ENCODE measurements around the gene LRBA.

The LRBA gene

DNA sequence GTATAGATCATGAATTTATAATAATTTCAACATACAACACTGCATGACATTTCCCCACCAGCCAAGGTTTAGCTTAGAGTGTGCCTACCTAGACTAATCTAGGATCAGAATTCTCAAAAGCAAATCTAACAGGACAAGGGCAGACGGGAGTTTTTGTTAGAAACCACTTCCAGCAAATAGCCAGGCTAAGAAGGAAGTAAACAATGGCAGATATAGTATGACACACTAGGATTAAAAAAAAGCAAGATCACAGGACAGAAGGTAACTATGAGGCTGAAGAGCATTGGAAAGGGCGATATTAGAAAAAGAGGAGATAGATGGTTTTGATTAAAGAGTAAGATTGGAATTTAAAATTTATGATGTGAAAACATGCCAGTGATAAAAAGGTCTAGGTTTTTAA is 124.8 kb downstream of the LRBA start:
- Histone ChIP-seq H3K9ac (ENCODE audit: low read depth in 1 of 2, low read length in 2 of 2) (no peak overlapping the region), H3K36me3 (ENCODE audit: control insufficient read depth in 1 of 2, insufficient read depth in 2 of 2, low read length in 2 of 2) (peaks cover 0 to 3% of the 10 kb centered on the region in 2 donors), H3K9me3 (ENCODE audit: control insufficient read depth in 1 of 2, low read length in 2 of 2) (no peaks in the 10 kb centered on the region), H3K4me1 (ENCODE audit: control insufficient read depth in 1 of 2, insufficient read depth in 2 of 2, low read length in 2 of 2) (no peaks in the 10 kb centered on the region), H3K27ac (ENCODE audit: low read depth, low read length) (no peak overlapping the region), H3K27me3 (ENCODE audit: control insufficient read depth in 1 of 2, insufficient read depth in 2 of 2, low read length in 2 of 2) (no peaks in the 10 kb centered on the region), H3K4me3 (ENCODE audit: low read depth in 1 of 2, low read length in 2 of 2) (no peak overlapping the region)

DNA sequence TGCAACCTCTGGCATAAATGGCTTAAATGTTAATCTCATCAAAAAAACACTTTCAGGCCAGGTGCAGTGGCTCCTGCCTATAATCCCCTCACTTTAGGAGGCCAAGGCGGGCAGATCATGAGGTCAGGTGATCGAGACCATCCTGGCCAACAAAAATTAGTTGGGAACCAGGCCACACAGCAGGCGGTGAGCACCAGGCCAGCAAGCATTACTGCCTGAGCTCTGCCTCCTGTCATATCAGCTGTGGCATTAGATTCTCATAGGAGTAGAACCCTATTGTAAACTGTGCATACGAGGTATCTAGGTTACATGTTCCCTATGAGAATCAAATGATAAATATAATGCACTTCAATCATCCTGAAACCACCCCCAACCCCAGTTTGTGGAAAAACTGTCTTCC is 125.8 kb downstream of the LRBA start:
- no peaks in the 10 kb centered on the region for H3K27me3 ChIP-seq (ENCODE audit: control insufficient read depth in 1 of 2, insufficient read depth in 2 of 2, low read length in 2 of 2)
- H3K4me1 ChIP-seq (ENCODE audit: control insufficient read depth in 1 of 2, insufficient read depth in 2 of 2, low read length in 2 of 2) = no peaks in the 10 kb centered on the region
- no peak overlapping the region for H3K4me3 ChIP-seq (ENCODE audit: low read depth in 1 of 2, low read length in 2 of 2)
- H3K27ac ChIP-seq (ENCODE audit: low read depth, low read length) = no peak overlapping the region
- no peaks in the 10 kb centered on the region for H3K9me3 ChIP-seq (ENCODE audit: control insufficient read depth in 1 of 2, low read length in 2 of 2)
- H3K9ac ChIP-seq (ENCODE audit: low read depth in 1 of 2, low read length in 2 of 2) = no peak overlapping the region
- peaks cover 0 to 3% of the 10 kb centered on the region in 2 donors for H3K36me3 ChIP-seq (ENCODE audit: control insufficient read depth in 1 of 2, insufficient read depth in 2 of 2, low read length in 2 of 2)

DNA sequence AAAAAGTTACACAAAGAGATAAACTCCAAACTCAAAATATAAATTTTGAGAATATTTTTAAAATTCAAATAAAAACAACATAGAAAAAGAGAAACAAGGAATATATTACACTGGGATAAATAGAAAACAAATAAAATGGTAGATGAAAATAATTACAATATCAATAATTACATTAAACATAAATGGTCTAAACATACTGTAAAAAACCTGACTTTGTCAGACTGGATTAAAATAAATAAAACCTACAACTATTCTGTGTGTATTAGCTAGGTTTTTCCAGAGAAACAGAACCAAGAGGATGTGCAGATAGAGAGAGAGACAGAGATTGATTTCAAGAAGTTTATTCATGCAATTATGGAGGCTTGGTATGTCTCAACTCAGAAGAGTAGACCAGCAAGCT is 126.5 kb downstream of the LRBA start:
- no peaks in the 10 kb centered on the region for H3K4me1 ChIP-seq (ENCODE audit: control insufficient read depth in 1 of 2, insufficient read depth in 2 of 2, low read length in 2 of 2)
- no peak overlapping the region for H3K27ac ChIP-seq (ENCODE audit: low read depth, low read length)
- H3K4me3 ChIP-seq (ENCODE audit: low read depth in 1 of 2, low read length in 2 of 2) = no peak overlapping the region

DNA sequence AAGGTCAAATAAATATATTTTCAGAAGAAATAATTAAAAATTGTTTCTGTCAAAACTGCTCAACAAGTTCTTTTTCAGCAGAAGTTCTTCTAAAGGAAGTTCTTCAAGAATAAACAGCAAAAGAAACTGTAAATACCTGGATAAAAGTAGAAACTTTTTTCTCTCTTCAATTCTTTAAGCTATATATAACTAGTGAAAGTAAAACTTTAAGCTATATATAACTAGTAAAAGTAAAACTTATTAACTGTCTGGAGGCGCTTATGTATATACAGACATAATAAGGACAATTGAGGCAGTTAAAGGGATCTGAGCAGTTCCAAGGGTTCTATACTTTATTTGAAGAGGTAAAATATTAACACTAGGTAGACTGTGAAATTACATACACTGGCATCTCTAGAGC is 126.9 kb downstream of the LRBA start:
- no peaks in the 10 kb centered on the region for H3K4me1 ChIP-seq (ENCODE audit: control insufficient read depth in 1 of 2, insufficient read depth in 2 of 2, low read length in 2 of 2)
- no peaks in the 10 kb centered on the region for H3K9me3 ChIP-seq (ENCODE audit: control insufficient read depth in 1 of 2, low read length in 2 of 2)
- no peak overlapping the region for H3K27ac ChIP-seq (ENCODE audit: low read depth, low read length)
- H3K4me3 ChIP-seq (ENCODE audit: low read depth in 1 of 2, low read length in 2 of 2) = no peak overlapping the region
- no peak overlapping the region for H3K9ac ChIP-seq (ENCODE audit: low read depth in 1 of 2, low read length in 2 of 2)
- H3K36me3 ChIP-seq (ENCODE audit: control insufficient read depth in 1 of 2, insufficient read depth in 2 of 2, low read length in 2 of 2) = peaks cover 0 to 3% of the 10 kb centered on the region in 2 donors
- H3K27me3 ChIP-seq (ENCODE audit: control insufficient read depth in 1 of 2, insufficient read depth in 2 of 2, low read length in 2 of 2) = no peaks in the 10 kb centered on the region

More for the DNA sequence above, 126.5 kb downstream of the LRBA start:
- H3K36me3 ChIP-seq (ENCODE audit: control insufficient read depth in 1 of 2, insufficient read depth in 2 of 2, low read length in 2 of 2) = peaks cover 0 to 3% of the 10 kb centered on the region in 2 donors
- H3K9ac ChIP-seq (ENCODE audit: low read depth in 1 of 2, low read length in 2 of 2) = no peak overlapping the region
- H3K27me3 ChIP-seq (ENCODE audit: control insufficient read depth in 1 of 2, insufficient read depth in 2 of 2, low read length in 2 of 2) = no peaks in the 10 kb centered on the region
- H3K9me3 ChIP-seq (ENCODE audit: control insufficient read depth in 1 of 2, low read length in 2 of 2) = no peaks in the 10 kb centered on the region

DNA sequence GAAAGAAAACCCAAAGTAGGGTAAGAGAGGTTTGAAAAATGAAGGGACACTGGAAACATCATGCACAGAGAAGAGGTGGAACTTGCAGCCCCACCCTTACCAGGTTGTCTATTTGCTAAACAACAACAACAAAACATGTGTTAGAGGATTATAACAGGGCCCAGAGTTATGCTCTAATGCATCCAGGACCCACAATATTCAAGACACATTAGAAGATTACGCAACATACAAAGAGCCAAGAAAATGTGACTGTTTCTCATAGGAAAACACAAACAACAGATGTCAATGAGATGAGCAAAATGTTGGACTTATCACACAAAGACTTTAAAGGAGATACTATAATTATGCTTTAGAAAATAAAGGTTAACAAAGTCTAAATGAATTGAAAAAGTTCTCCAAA is 128.5 kb downstream of the LRBA start:
- Histone ChIP-seq H3K27ac (ENCODE audit: low read depth, low read length) (no peak overlapping the region), H3K4me1 (ENCODE audit: control insufficient read depth in 1 of 2, insufficient read depth in 2 of 2, low read length in 2 of 2) (no peaks in the 10 kb centered on the region), H3K9ac (ENCODE audit: low read depth in 1 of 2, low read length in 2 of 2) (no peak overlapping the region), H3K9me3 (ENCODE audit: control insufficient read depth in 1 of 2, low read length in 2 of 2) (no peaks in the 10 kb centered on the region), H3K4me3 (ENCODE audit: low read depth in 1 of 2, low read length in 2 of 2) (no peak overlapping the region), H3K36me3 (ENCODE audit: control insufficient read depth in 1 of 2, insufficient read depth in 2 of 2, low read length in 2 of 2) (peaks cover 0 to 3% of the 10 kb centered on the region in 2 donors), H3K27me3 (ENCODE audit: control insufficient read depth in 1 of 2, insufficient read depth in 2 of 2, low read length in 2 of 2) (no peaks in the 10 kb centered on the region)

DNA sequence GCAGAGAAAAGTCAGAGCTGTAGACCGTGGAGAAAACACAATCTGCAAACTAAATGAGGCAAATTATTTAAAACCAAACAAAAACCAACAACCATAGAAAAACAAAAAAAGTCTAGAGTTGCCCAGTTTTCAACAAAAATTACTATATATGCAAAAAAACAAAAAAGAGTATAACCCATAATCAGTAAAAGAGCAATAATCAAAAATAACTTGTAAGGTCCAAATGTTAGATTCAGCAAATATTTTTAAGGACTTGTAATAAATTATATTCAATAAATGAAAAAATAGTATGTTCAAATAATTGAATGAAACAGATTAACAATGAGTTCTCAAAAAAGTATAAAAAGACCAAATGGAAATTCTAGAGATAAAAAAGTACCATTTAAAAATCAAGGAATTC is 130.5 kb downstream of the LRBA start:
- Histone ChIP-seq H3K9ac (ENCODE audit: low read depth in 1 of 2, low read length in 2 of 2) (no peak overlapping the region), H3K4me1 (ENCODE audit: control insufficient read depth in 1 of 2, insufficient read depth in 2 of 2, low read length in 2 of 2) (no peaks in the 10 kb centered on the region), H3K4me3 (ENCODE audit: low read depth in 1 of 2, low read length in 2 of 2) (no peak overlapping the region), H3K27ac (ENCODE audit: low read depth, low read length) (no peak overlapping the region), H3K27me3 (ENCODE audit: control insufficient read depth in 1 of 2, insufficient read depth in 2 of 2, low read length in 2 of 2) (no peaks in the 10 kb centered on the region), H3K9me3 (ENCODE audit: control insufficient read depth in 1 of 2, low read length in 2 of 2) (no peaks in the 10 kb centered on the region), H3K36me3 (ENCODE audit: control insufficient read depth in 1 of 2, insufficient read depth in 2 of 2, low read length in 2 of 2) (peaks cover 0 to 15% of the 10 kb centered on the region in 2 donors)

DNA sequence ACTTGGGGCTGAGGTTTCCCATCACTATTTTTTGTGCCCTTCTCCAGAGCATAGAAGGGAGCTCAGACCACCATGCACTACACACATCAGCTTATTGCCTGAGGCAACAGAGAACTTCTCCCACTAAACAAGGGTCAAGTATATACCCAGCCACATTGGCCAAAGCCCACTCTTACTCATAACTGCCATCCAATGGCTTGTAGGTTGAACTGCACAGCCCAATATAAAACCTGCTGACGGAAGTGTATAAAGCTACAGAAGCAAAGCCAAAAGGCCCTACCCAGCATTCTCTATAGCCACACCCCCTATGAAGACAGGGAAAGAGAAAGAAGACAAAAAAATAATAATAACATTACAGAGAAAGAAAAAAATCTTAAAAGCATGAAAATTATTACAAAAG is 139.7 kb downstream of the LRBA start:
- no peaks in the 10 kb centered on the region for H3K9me3 ChIP-seq (ENCODE audit: control insufficient read depth in 1 of 2, low read length in 2 of 2)
- H3K4me1 ChIP-seq (ENCODE audit: control insufficient read depth in 1 of 2, insufficient read depth in 2 of 2, low read length in 2 of 2) = no peaks in the 10 kb centered on the region
- H3K9ac ChIP-seq (ENCODE audit: low read depth in 1 of 2, low read length in 2 of 2) = no peak overlapping the region
- no peak overlapping the region for H3K4me3 ChIP-seq (ENCODE audit: low read depth in 1 of 2, low read length in 2 of 2)
- H3K36me3 ChIP-seq (ENCODE audit: control insufficient read depth in 1 of 2, insufficient read depth in 2 of 2, low read length in 2 of 2) = peaks cover 0 to 24% of the 10 kb centered on the region in 2 donors
- H3K27ac ChIP-seq (ENCODE audit: low read depth, low read length) = no peak overlapping the region
- no peaks in the 10 kb centered on the region for H3K27me3 ChIP-seq (ENCODE audit: control insufficient read depth in 1 of 2, insufficient read depth in 2 of 2, low read length in 2 of 2)

DNA sequence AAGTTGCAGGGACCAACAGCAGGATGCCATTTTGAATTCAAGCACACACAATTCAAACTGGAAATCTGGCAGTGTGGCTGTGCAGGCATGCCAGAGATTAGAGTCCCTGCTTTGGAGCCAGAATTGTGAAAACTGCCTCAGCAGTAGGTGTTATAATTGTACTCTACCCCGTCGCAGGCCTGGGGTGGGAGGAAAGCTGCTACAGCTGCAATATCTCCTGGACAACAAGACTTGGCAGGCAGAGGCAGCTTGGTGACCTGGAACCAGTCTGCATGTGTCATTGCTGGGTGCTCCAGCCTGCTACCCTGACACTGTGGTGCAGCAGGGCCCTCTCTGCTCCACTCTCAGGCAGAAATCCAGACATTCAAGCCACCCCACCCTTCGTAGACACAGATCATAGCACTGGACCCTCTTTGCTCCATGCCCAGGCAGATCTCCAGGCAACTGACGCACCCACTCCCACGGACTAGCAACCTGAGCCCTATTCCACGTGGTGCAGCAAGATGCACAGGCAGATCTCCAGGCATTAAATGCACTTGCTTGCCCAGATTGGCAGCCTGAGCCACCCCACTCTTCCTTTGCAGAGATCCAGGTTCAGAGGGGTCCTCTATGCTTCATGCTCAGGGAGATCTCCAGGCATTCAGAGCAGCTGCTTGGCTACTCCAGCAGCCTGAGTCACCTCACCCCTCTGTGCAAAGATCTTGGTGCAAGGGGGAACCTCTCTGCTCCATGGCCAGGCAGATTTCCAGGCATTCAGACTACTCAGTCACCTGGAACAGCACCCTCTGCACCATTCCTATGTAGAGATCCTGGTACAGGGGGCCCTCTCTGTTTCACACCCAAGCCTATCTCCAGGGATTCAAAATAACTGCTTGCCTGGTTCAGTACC is 140.5 kb downstream of the LRBA start:
- H3K27me3 ChIP-seq (ENCODE audit: control insufficient read depth in 1 of 2, insufficient read depth in 2 of 2, low read length in 2 of 2) = no peaks in the 10 kb centered on the region
- H3K9me3 ChIP-seq (ENCODE audit: control insufficient read depth in 1 of 2, low read length in 2 of 2) = no peaks in the 10 kb centered on the region
- H3K4me3 ChIP-seq (ENCODE audit: low read depth in 1 of 2, low read length in 2 of 2) = no peak overlapping the region
- H3K27ac ChIP-seq (ENCODE audit: low read depth, low read length) = no peak overlapping the region
- H3K36me3 ChIP-seq (ENCODE audit: control insufficient read depth in 1 of 2, insufficient read depth in 2 of 2, low read length in 2 of 2) = peaks cover 0 to 20% of the 10 kb centered on the region in 2 donors
- H3K4me1 ChIP-seq (ENCODE audit: control insufficient read depth in 1 of 2, insufficient read depth in 2 of 2, low read length in 2 of 2) = no peaks in the 10 kb centered on the region
- no peak overlapping the region for H3K9ac ChIP-seq (ENCODE audit: low read depth in 1 of 2, low read length in 2 of 2)

DNA sequence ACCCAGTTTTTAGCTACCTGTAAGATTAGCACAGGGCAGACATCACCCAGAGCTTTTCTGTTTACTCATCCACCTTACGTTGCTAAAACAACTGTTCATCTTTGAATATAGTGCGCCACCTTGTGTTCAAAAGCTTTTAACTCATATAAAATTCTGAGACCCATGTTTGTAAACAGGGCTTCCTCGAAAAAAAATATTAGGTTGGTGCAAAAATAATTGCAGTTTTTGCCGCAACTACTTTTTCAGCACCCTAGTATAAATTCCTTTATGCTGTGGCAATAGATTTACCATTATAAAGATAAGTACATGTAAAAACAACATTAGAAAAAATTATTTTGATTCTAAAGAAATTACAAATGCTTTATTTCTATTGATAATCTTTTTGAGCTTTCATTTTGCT is 147.9 kb downstream of the LRBA start:
- Histone ChIP-seq H3K27ac (ENCODE audit: low read depth, low read length) (no peak overlapping the region), H3K4me1 (ENCODE audit: control insufficient read depth in 1 of 2, insufficient read depth in 2 of 2, low read length in 2 of 2) (no peaks in the 10 kb centered on the region), H3K9me3 (ENCODE audit: control insufficient read depth in 1 of 2, low read length in 2 of 2) (no peaks in the 10 kb centered on the region), H3K4me3 (ENCODE audit: low read depth in 1 of 2, low read length in 2 of 2) (no peak overlapping the region), H3K9ac (ENCODE audit: low read depth in 1 of 2, low read length in 2 of 2) (no peak overlapping the region), H3K27me3 (ENCODE audit: control insufficient read depth in 1 of 2, insufficient read depth in 2 of 2, low read length in 2 of 2) (no peaks in the 10 kb centered on the region), H3K36me3 (ENCODE audit: control insufficient read depth in 1 of 2, insufficient read depth in 2 of 2, low read length in 2 of 2) (peaks cover 0 to 11% of the 10 kb centered on the region in 2 donors)

DNA sequence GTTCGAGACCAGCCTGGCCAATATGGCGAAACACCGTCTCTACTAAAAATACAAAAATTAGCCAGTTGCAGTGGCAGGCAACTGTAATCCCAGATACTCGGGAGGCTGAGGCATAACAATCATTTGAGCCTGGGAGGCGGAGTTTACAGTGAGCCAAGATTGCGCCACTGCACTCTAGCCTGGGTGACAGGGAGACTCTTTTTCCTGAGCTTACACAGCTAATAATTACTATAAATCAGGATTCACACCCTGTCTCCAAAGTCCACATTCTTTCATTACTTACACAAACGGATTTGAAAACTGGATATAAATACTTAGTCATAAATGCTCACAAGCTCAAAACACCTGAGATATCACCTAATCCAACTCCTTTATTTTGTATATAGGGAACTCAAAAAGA is 151.6 kb downstream of the LRBA start:
- Histone ChIP-seq H3K9ac (ENCODE audit: low read depth in 1 of 2, low read length in 2 of 2) (no peak overlapping the region), H3K27me3 (ENCODE audit: control insufficient read depth in 1 of 2, insufficient read depth in 2 of 2, low read length in 2 of 2) (no peaks in the 10 kb centered on the region), H3K36me3 (ENCODE audit: control insufficient read depth in 1 of 2, insufficient read depth in 2 of 2, low read length in 2 of 2) (peaks cover 0 to 3% of the 10 kb centered on the region in 2 donors), H3K4me3 (ENCODE audit: low read depth in 1 of 2, low read length in 2 of 2) (no peak overlapping the region), H3K4me1 (ENCODE audit: control insufficient read depth in 1 of 2, insufficient read depth in 2 of 2, low read length in 2 of 2) (no peaks in the 10 kb centered on the region), H3K9me3 (ENCODE audit: control insufficient read depth in 1 of 2, low read length in 2 of 2) (no peaks in the 10 kb centered on the region), H3K27ac (ENCODE audit: low read depth, low read length) (no peak overlapping the region)

All from duodenal mucosa (tissue), 2 donors.